Left ventricle myocardium inferior (tissue), 1 donor: ENCODE measurements around the gene THEMIS. TPM values are rescaled to one million over a fixed set of nuclear protein-coding genes. Genes with fewer than 3 reads are reported as not detected.

Experiments
- DNase-seq: peaks from one replicate; pipeline ENCODE4 v3.0.0-alpha.2; 2020
- H3K27ac ChIP-seq: fragments of 200-600 bp; replicated peaks from 2 replicates; pipeline ENCODE4 v1.8.0; 2021
- H3K27me3 ChIP-seq: fragments of 200-600 bp; 2 replicates; pipeline ENCODE4 v1.8.0; 2021; ENCODE audit warnings: low read depth
- H3K36me3 ChIP-seq: fragments of 200-600 bp; 2 replicates; pipeline ENCODE4 v1.8.0; 2021
- H3K4me1 ChIP-seq: fragments of 200-600 bp; 2 replicates; pipeline ENCODE4 v1.8.0; 2021
- H3K4me3 ChIP-seq: fragments of 200-600 bp; 2 replicates; pipeline ENCODE4 v1.8.0; 2021; ENCODE audit warnings: mild to moderate bottlenecking, moderate library complexity
- H3K9me3 ChIP-seq: fragments of 200-600 bp; replicated peaks from 2 replicates; pipeline ENCODE4 v1.8.0; 2021
- CTCF ChIP-seq: fragments of 200-600 bp; IDR thresholded peaks from 2 replicates; pipeline ENCODE4 v1.8.0; 2021; ENCODE audit warnings: antibody characterized with exemption, mild to moderate bottlenecking, borderline replicate concordance
- intact Hi-C: fragments of 100-400 bp; cut with micrococcal nuclease; formaldehyde crosslinking; loops from one replicate; pipeline ENCODE4 v1.11.0; 2022
- total RNA-seq: library from RNA; stranded (reverse); fragmentation: NEBNext Ultra II Directional; extraction: Animal tissue kit (Norgen Biotek cat#: 25700); gene quantifications from one replicate; pipeline ENCODE4 v1.2.1, GENCODE V29; 2021
- donor health status: DM: no; HTN: yes; CAD: no; lungs with severe emphysema.

The THEMIS gene
- total RNA-seq, 1 donor from 2014 or later: 0.22 TPM

- Histone ChIP-seq H3K4me3 (no peak overlapping the region), H3K27ac (no peak overlapping the region)
- TF ChIP-seq CTCF: no peak
Observed at GRCh38 chr6:127923135-127923534, 22.3 kb upstream of the THEMIS start.

GRCh38 chr6:127921982-127922381, 21.1 kb upstream of the THEMIS start:
- Histone ChIP-seq H3K36me3 (no peaks in the 10 kb centered on the region), H3K4me1 (no peaks in the 10 kb centered on the region), H3K27me3 (peaks cover 1% of the 10 kb centered on the region), H3K27ac (no peak overlapping the region), H3K9me3 (peaks cover 16% of the 10 kb centered on the region), H3K4me3 (no peak overlapping the region)
- intact Hi-C loops: no loop called here
- TF ChIP-seq CTCF: no peak
- no peak for DNase-seq

More at GRCh38 chr6:127923135-127923534, 22.3 kb upstream of the THEMIS start:
- intact Hi-C loops: no loop called here
- Histone ChIP-seq H3K36me3 (no peaks in the 10 kb centered on the region), H3K9me3 (peaks cover 20% of the 10 kb centered on the region), H3K4me1 (no peaks in the 10 kb centered on the region), H3K27me3 (no peaks in the 10 kb centered on the region)
- no peak for DNase-seq

GRCh38 chr6:127920804-127921203, 19.9 kb upstream of the THEMIS start:
- Histone ChIP-seq H3K9me3 (peaks cover 5% of the 10 kb centered on the region), H3K4me3 (no peak overlapping the region), H3K27ac (no peak overlapping the region), H3K4me1 (no peaks in the 10 kb centered on the region), H3K27me3 (peaks cover 6% of the 10 kb centered on the region), H3K36me3 (no peaks in the 10 kb centered on the region)
- no peak for TF ChIP-seq CTCF
- no peak for DNase-seq
- intact Hi-C loops: no loop called here

GRCh38 chr6:127918506-127919427, 17.9 kb upstream of the THEMIS start:
- DNase-seq: no peak
- Histone ChIP-seq H3K4me3 (no peak overlapping the region), H3K36me3 (no peaks in the 10 kb centered on the region), H3K4me1 (no peaks in the 10 kb centered on the region), H3K27ac (no peak overlapping the region), H3K9me3 (no peaks in the 10 kb centered on the region), H3K27me3 (peaks cover 6% of the 10 kb centered on the region)
- TF ChIP-seq CTCF: no peak
- intact Hi-C loops: no loop called here

GRCh38 chr6:127917766-127918165, 16.9 kb upstream of the THEMIS start:
- H3K4me1 ChIP-seq: no peaks in the 10 kb centered on the region
- no peaks in the 10 kb centered on the region for H3K36me3 ChIP-seq
- H3K27me3 ChIP-seq: peaks cover 6% of the 10 kb centered on the region
- TF ChIP-seq CTCF: no peak
- no peak for DNase-seq
- no peak overlapping the region for H3K27ac ChIP-seq
- no peak overlapping the region for H3K4me3 ChIP-seq
- no peaks in the 10 kb centered on the region for H3K9me3 ChIP-seq
- intact Hi-C loops: no loop called here
